ENCODE data around the gene PHLDA3.

DNA sequence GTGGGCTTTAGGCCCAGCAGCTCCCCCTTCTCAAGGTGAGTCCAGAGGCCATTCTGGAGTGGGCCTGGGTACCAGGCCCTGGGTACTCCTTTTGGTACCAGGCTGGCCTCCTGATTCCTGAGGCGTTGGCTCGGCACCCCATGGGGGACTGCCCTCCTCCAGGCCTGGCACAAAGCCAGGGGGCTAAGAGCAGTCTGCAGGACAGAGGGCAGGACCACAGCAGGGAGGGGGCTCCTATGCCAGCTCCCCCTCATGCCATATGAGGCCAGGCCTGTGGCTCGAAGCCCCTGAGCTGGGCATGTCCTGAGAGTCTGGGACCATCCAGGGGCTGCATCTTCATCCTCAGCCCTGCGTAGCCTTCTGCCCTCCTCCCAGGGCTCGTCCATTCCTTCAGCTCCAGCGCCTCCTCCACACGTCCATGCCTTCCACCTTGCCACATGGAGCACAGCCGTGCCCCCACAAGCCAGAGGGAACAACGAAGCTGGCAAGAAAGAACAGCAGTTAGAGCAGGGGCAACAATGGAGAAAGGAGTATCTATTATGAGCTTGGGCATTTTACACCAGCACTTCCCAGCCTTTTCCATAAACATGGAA, 3.2 kb downstream of the PHLDA3 start:
- TF ChIP-seq, protein P1, sequence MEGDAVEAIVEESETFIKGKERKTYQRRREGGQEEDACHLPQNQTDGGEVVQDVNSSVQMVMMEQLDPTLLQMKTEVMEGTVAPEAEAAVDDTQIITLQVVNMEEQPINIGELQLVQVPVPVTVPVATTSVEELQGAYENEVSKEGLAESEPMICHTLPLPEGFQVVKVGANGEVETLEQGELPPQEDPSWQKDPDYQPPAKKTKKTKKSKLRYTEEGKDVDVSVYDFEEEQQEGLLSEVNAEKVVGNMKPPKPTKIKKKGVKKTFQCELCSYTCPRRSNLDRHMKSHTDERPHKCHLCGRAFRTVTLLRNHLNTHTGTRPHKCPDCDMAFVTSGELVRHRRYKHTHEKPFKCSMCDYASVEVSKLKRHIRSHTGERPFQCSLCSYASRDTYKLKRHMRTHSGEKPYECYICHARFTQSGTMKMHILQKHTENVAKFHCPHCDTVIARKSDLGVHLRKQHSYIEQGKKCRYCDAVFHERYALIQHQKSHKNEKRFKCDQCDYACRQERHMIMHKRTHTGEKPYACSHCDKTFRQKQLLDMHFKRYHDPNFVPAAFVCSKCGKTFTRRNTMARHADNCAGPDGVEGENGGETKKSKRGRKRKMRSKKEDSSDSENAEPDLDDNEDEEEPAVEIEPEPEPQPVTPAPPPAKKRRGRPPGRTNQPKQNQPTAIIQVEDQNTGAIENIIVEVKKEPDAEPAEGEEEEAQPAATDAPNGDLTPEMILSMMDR (IDR thresholded peaks at IDR 0.05): no peak
- no peak for TF ChIP-seq POLR2AphosphoS5 (IDR thresholded peaks at IDR 0.05)

All from gastroesophageal sphincter (tissue), 3 donors.